ENCODE results near the gene RFX8. TPM values are rescaled to one million over a fixed set of nuclear protein-coding genes. Genes with fewer than 3 reads are reported as not detected.

Gene RFX8
- polyA plus RNA-seq, 1 experiment, result 1.7 TPM

DNA sequence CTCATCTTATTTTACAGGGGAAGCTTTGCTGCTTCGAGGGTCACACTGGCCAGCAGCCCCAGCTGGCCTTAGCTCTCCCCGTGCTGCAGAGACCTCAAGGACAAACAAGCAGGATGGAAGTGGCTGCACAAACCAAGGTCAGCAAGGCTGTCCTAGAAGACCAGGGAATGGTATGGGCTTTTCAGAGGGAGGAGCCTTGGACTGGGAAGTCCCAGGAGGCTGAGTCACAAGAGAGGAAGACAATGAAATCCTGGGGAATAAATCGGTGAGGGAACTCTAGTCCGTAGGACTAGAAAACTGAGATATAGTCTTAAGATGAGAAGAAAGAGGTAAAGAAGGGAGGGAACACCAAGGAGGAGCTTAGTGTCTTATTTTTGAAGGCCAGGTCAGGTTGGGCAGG, 103.3 kb downstream of the RFX8 start:
- ChIA-PET CTCF (interaction anchor here (0.9 kb wide), 1 partner anchor 21 kb away, joined by 5 read pairs; no protein-coding TSS in a partner anchor), POLR2A (no interaction called here)
- no peak for DNase-seq (ENCODE audit: low read depth)
- no peak overlapping the region for H3K4me3 ChIP-seq (ENCODE audit: low read depth, low read length)
- no peaks in the 10 kb centered on the region for H3K27me3 ChIP-seq (ENCODE audit: control insufficient read depth, insufficient read depth, low read length)
- TF ChIP-seq, protein P1, sequence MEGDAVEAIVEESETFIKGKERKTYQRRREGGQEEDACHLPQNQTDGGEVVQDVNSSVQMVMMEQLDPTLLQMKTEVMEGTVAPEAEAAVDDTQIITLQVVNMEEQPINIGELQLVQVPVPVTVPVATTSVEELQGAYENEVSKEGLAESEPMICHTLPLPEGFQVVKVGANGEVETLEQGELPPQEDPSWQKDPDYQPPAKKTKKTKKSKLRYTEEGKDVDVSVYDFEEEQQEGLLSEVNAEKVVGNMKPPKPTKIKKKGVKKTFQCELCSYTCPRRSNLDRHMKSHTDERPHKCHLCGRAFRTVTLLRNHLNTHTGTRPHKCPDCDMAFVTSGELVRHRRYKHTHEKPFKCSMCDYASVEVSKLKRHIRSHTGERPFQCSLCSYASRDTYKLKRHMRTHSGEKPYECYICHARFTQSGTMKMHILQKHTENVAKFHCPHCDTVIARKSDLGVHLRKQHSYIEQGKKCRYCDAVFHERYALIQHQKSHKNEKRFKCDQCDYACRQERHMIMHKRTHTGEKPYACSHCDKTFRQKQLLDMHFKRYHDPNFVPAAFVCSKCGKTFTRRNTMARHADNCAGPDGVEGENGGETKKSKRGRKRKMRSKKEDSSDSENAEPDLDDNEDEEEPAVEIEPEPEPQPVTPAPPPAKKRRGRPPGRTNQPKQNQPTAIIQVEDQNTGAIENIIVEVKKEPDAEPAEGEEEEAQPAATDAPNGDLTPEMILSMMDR (IDR thresholded peaks at IDR 0.05; ENCODE audit: insufficient read depth, low read depth, low read length), result no peak
- H3K36me3 ChIP-seq (ENCODE audit: control insufficient read depth, insufficient read depth, low read length), result no peaks in the 10 kb centered on the region

DNA sequence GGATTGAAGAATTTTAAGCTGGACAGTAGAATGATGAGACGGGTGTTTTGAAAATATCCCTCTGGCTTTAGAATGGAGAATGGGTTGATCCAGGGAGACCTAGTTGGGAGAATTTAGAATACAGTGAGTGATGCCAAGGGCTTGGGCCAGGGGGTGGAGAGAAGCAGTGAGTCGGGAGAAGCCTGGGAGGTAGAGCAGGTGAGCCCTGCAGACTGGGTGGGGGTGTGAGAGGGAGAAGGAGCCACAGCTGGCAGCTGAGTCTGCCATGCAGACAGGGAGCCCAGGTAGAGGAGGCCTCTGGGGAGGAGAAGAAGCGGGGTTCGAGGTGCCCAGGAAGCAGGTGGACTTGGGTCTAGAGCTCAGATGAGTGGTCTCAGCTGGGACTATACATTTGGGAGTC, 105.8 kb downstream of the RFX8 start:
- no peaks in the 10 kb centered on the region for H3K36me3 ChIP-seq (ENCODE audit: control insufficient read depth, insufficient read depth, low read length)
- peaks cover 2% of the 10 kb centered on the region; the same call in 1 of the 2 replicates for H3K27me3 ChIP-seq (ENCODE audit: control insufficient read depth, insufficient read depth, low read length)
- ChIA-PET CTCF (no interaction called here), POLR2A (no interaction called here)
- TF ChIP-seq, protein P1 (IDR thresholded peaks at IDR 0.05; ENCODE audit: insufficient read depth, low read depth, low read length), result no peak
- DNase-seq (ENCODE audit: low read depth), result no peak
- H3K4me3 ChIP-seq (ENCODE audit: low read depth, low read length), result no peak overlapping the region

DNA sequence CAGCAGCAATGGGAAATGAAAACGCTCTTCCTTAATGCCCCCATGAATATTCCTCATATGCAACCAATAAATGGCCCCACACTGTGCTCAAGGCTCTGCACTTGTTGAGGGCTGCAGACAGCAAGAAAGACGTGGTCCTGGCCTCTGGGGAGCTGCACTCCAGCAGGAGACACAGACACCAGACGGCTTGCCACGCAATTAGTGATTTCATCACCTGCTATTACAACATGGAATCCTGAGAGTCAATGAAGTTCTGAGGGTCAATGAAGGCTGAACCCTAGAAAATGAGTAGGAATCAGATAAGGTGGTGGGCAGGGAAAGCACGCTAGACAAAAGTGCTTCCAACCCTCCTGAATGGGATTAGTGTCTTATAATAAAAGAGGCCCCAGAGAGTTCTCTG, 106.5 kb downstream of the RFX8 start:
- no peak overlapping the region for H3K4me3 ChIP-seq (ENCODE audit: low read depth, low read length)
- no peak for DNase-seq (ENCODE audit: low read depth)
- POLR2A ChIA-PET, result no interaction called here
- CTCF ChIA-PET, result no interaction called here
- peaks cover 3% of the 10 kb centered on the region; the same call in 1 of the 2 replicates for H3K27me3 ChIP-seq (ENCODE audit: control insufficient read depth, insufficient read depth, low read length)
- no peaks in the 10 kb centered on the region for H3K36me3 ChIP-seq (ENCODE audit: control insufficient read depth, insufficient read depth, low read length)
- TF ChIP-seq, protein P1 (IDR thresholded peaks at IDR 0.05; ENCODE audit: insufficient read depth, low read depth, low read length), result no peak

DNA sequence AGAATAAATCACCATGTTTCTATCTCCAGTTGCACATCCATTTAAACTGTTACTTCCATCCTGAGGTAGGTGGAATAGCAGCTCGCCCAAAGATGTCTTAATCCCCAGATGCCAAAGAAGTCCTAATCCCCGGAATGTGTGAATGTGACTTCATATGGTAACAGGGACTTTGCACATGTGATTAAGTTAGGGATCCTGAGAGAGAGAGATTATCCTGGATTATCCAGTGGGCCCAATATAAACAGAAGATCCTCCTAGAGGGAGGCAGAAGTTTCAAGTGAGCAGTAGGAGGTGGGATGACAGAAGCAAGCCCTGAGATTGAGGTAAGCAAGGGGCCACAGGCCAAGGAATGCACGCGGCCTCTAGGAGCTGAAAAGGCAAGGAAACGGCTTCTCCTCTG, 107.4 kb downstream of the RFX8 start:
- Histone ChIP-seq H3K36me3 (ENCODE audit: control insufficient read depth, insufficient read depth, low read length) (no peaks in the 10 kb centered on the region), H3K4me3 (ENCODE audit: low read depth, low read length) (no peak overlapping the region), H3K27me3 (ENCODE audit: control insufficient read depth, insufficient read depth, low read length) (peaks cover 6% of the 10 kb centered on the region)
- ChIA-PET POLR2A (interaction anchor here (0.5 kb wide), 1 partner anchor 58 kb away, joined by 4 read pairs; no protein-coding TSS in a partner anchor), CTCF (no interaction called here)
- no peak for DNase-seq (ENCODE audit: low read depth)
- TF ChIP-seq, protein P1 (IDR thresholded peaks at IDR 0.05; ENCODE audit: insufficient read depth, low read depth, low read length), result no peak

DNA sequence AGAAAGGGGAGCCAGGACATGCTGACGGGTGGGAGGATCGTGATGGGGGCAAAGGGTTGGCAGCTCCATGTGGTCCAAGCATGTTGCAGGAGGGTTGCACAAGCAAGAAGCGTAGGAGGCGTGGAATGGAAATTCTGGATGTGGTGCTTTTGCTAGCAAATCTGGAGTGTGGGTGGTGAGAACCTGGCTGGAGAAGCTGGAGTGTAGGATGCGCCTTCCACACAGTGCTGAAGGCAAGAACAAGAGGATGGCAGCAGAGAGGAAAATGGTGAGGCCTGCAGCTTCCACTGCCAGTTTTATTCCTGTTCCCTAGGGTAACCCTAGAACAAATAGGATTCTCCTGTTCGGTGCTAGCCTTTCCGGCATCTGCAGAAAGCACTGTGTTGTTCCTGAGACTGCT, 110.0 kb downstream of the RFX8 start:
- Histone ChIP-seq H3K27me3 (ENCODE audit: control insufficient read depth, insufficient read depth, low read length) (peaks cover 13% of the 10 kb centered on the region), H3K36me3 (ENCODE audit: control insufficient read depth, insufficient read depth, low read length) (no peaks in the 10 kb centered on the region), H3K4me3 (ENCODE audit: low read depth, low read length) (no peak overlapping the region)
- no peak for DNase-seq (ENCODE audit: low read depth)
- POLR2A ChIA-PET, result no interaction called here
- CTCF ChIA-PET, result interaction anchor here (1.8 to 2.1 kb wide), 2 partner anchors 15 to 23 kb away, joined by 4 to 5 read pairs; no protein-coding TSS in a partner anchor
- TF ChIP-seq, protein P1 (IDR thresholded peaks at IDR 0.05; ENCODE audit: insufficient read depth, low read depth, low read length), result no peak

Data from BJ (cell line).